ENCODE measurements around the gene TRIM39.

The TRIM39 gene

GRCh38 chr6:30319146-30319835 lies 7.4 kb upstream of the TRIM39 start:
- no peak overlapping the region for H3K4me3 ChIP-seq (replicated peaks; ENCODE audit: low read depth, low read length)
- DNase-seq (ENCODE audit: low read depth): no peak
- TF ChIP-seq CTCF (IDR thresholded peaks at IDR 0.05; ENCODE audit: low read length, missing control alignments): no peak

- no peak for TF ChIP-seq CTCF (IDR thresholded peaks at IDR 0.05; ENCODE audit: low read length, missing control alignments)
- no peak overlapping the region for H3K4me3 ChIP-seq (replicated peaks; ENCODE audit: low read depth, low read length)
- peak; percentile 22 for DNase-seq (ENCODE audit: low read depth)
Measured at GRCh38 chr6:30321692-30322388, 4.9 kb upstream of the TRIM39 start.

GRCh38 chr6:30322527-30323501 lies 3.9 kb upstream of the TRIM39 start:
- DNase-seq (ENCODE audit: low read depth): peak; percentile 59
- H3K4me3 ChIP-seq (replicated peaks; ENCODE audit: low read depth, low read length): no peak overlapping the region
- TF ChIP-seq CTCF (IDR thresholded peaks at IDR 0.05; ENCODE audit: low read length, missing control alignments): no peak

GRCh38 chr6:30323806-30324205 lies 2.9 kb upstream of the TRIM39 start:
- TF ChIP-seq CTCF (IDR thresholded peaks at IDR 0.05; ENCODE audit: low read length, missing control alignments): no peak
- DNase-seq (ENCODE audit: low read depth): no peak
- H3K4me3 ChIP-seq (replicated peaks; ENCODE audit: low read depth, low read length): no peak overlapping the region

- peak; percentile 39 for DNase-seq (ENCODE audit: low read depth)
- no peak for TF ChIP-seq CTCF (IDR thresholded peaks at IDR 0.05; ENCODE audit: low read length, missing control alignments)
- peak overlapping the region; percentile 81 for H3K4me3 ChIP-seq (replicated peaks; ENCODE audit: low read depth, low read length)
Measured at GRCh38 chr6:30325150-30325872, 1.4 kb upstream of the TRIM39 start.

- DNase-seq (ENCODE audit: low read depth): no peak
- no peak for TF ChIP-seq CTCF (IDR thresholded peaks at IDR 0.05; ENCODE audit: low read length, missing control alignments)
- H3K4me3 ChIP-seq (replicated peaks; ENCODE audit: low read depth, low read length): peak overlapping the region; percentile 81
Measured at GRCh38 chr6:30325873-30326525, 728 bp upstream of the TRIM39 start.

All from fibroblast of pulmonary artery (primary cell).